ENCODE measurements around the gene INAVA.
"Not testable (repeated sequence)": the region's sequence is repeated elsewhere in the genome, so short reads cannot be mapped to it uniquely, and the experiment has no call there.

Gene INAVA

GRCh38 chr1:200922406-200922805 is 27.7 kb downstream of the INAVA start:
- no peak for DNase-seq

DNA sequence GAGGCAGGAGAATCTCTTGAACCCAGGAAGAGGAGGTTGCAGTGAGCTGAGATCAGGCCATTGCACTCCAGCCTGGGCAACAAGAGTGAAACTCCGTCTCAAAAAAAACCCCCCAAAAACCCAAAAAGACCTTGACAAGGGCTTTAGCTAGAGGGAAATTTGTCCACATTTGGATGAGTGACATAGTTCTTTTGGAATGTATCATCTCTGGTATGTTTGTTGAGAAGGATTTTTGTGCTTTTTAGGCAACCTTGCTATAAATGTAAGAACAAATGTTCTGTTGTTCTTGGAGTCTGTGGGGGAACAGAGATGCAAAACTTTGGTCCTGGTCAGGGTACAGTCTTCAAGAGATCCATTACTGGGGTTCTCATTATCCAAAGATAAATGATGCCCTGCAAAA is 28.9 kb downstream of the INAVA start:
- DNase-seq, result no peak

DNA sequence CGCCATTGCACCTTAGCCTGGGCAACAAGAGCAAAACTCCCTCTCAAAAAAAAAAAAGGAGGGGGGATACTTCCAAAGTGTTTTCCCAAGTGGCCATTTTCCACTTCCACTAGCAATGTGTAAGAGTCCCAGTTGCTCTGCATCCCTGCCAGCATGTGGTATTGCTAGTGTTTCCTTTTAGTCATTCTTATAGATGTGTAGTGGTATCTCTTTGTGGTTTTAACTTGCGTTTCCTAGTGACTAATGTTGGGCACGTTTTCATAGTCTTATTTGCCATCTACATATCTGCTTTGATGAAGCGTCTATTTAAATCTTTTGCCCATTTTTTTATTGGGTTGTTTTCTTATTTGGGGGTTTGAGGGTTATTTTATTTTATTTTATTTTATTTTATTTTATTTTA is 31.1 kb downstream of the INAVA start:
- no peak for DNase-seq

- DNase-seq, result no peak
These were observed 35.0 kb downstream of the INAVA start for GRCh38 chr1:200929530-200930278.

DNA sequence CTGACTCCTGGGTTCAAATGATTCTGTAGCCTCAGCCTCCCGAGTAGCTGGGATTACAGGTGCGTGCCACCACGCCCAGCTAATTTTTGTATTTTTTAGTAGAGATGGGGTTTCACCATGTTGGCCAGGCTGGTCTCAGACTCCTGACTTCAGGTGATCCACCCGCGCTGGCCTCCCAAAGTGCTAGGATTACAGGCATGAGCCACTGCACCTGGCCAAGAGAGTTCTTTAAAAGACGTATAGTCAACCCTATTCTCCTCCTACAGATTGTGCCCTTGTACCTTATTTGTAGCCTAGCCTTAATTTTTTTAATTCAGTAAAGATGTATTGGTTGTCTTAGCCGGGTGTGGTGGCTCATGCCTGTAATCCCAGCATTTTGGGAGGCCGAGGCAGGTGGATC is 35.6 kb downstream of the INAVA start:
- not testable (repeated sequence) for DNase-seq

GRCh38 chr1:200931776-200932175 is 37.1 kb downstream of the INAVA start:
- DNase-seq, result no peak

DNA sequence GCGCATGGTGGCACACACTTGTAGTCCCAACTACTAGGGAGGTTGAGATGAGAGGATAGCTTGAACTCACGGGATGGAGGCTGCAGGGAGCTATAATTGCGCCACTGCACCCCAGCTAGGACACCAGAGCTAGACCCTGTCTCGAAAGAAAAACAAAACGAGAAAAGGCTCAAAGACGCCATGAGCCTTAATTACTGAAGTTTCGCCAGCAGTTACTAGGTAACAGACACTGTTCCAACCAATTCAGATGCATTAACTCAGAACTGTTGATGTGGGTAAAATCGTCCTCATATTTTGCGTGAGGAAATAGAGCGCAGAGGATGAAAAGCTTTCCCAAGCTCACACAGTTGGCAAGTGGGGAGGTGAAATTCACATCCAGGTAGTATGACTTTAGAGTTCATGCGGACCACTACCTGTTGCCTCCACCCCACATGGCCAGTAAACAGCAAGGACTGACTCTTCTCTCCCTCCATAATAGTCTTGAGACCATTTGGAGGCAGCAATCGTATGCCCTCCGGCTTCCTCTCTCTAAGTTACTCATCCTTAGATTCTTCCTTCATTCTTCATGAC is 40.1 kb downstream of the INAVA start:
- DNase-seq, result no peak

- not testable (repeated sequence) for DNase-seq
These were observed 40.7 kb downstream of the INAVA start for GRCh38 chr1:200935286-200935962.

DNA sequence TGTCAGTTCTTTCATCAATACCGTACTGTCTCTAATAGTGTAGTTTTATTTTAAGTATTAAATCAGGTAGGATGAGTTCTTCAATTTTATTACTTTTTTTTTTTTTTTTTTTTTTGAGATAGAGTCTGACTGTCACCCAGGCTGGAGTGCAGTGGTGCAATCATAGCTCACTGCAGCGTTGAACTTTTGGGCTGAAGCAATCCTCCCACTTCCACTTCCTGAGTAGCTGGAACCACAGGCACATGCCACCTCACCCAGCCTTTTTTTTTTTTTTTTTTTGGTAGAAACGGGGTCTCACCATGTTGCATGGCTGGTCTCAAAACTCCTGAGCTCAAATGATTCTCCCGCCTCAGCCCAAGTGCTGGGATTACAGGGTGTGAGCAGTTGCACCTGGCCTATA is 44.3 kb downstream of the INAVA start:
- DNase-seq, result no peak

GRCh38 chr1:200945111-200945510 is 50.4 kb downstream of the INAVA start:
- DNase-seq, result no peak

- no peak for DNase-seq
These were observed 52.4 kb downstream of the INAVA start for GRCh38 chr1:200947059-200947566.

DNA sequence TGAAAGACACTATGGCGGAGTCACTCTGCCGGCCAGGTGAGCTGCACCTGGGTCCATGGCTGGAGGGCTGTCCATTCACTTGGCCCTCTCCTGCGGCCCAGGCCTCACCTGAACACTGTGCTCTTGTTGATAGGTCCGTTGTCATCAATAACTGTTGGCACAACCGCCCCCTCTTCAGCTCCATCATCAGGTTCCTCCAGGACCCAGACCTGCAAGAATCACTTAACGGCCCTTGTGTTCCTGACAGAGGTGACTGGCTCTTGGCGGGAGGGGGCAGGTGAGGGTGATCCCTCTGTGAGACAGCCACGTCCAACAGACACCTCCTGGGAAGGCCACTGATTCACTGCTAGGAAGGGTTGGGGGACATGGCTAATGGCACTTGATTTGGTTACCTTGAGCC is 54.9 kb downstream of the INAVA start:
- no peak for DNase-seq

- no peak for DNase-seq
These were observed 56.3 kb downstream of the INAVA start for GRCh38 chr1:200951016-200951415.

- DNase-seq, result no peak
These were observed 59.7 kb downstream of the INAVA start for GRCh38 chr1:200954434-200954833.

- DNase-seq, result no peak
These were observed 63.9 kb downstream of the INAVA start for GRCh38 chr1:200958597-200958996.

- no peak for DNase-seq
These were observed 64.8 kb downstream of the INAVA start for GRCh38 chr1:200959411-200959921.

DNA sequence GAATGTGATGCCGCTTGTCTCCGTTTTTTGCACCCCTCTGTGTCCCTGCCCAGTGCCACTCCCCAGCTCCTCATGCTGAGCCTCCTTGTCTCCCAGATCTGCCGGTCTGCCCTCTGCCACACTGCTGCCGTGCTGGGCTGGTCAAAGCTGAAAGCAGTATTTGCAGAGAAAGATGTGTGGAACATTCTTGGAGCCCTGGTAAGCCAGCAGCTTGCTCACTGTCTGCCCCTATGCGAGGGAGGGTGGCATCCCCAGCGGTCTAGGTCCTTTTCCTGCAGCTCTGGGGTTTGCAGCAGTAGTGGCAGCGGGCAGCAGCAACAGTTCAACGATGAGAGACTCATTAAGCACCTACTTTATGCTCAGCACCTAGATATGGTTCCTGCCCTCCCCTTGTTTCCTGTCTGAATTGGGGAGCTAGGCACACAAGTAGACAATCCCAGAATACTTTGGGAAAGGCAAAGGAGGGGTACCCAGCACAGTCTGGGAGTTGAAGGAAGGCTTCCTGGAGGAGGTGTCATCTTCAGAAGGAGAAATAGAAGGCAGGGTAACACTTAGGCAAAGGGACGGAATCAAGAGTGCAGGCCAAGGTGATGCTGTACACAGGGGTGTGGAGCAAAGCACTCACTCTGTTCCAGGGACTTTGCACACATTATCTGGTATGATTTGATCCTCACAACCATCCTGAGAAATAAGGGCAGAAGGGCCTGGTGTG is 65.7 kb downstream of the INAVA start:
- DNase-seq, result no peak

- no peak for DNase-seq
These were observed 66.2 kb downstream of the INAVA start for GRCh38 chr1:200960948-200961340.

GRCh38 chr1:200962151-200962550 is 67.5 kb downstream of the INAVA start:
- DNase-seq, result not testable (repeated sequence)

DNA sequence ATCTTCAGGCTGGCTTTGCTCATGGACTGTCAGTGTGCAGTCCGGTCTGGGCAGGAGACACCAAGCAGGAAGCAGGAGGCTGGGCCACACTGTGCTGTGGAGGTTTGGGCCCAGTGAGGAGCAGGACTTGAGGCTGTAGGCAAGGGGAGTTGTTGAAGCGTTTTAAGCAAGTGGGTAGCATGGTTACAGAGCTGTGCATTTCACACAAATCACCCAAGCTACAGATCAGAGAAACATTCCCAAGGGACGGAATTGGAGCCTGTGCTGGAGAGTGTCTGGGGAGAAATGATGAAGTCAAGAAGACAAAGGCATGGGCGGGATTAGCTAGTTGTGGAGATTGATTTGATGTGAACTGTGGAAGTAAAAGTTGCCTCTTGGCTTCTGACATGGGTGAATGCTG is 67.9 kb downstream of the INAVA start:
- DNase-seq, result peak; percentile 58

- no peak for DNase-seq
These were observed 68.4 kb downstream of the INAVA start for GRCh38 chr1:200963076-200963475.

- DNase-seq, result not testable (repeated sequence)
These were observed 69.2 kb downstream of the INAVA start for GRCh38 chr1:200963888-200964287.
